HG02642 (cell line): ENCODE measurements around the gene TOR2A.

Source experiments
- ATAC-seq: cut with Tn5 transposase; IDR thresholded peaks from one replicate; pipeline ENCODE4 v1.9.1; 2021; ENCODE audit warnings: mild to moderate bottlenecking; ENCODE audit not compliant: unreplicated experiment, poor library complexity

Gene TOR2A

GRCh38 chr9:127722055-127722745, 12.9 kb downstream of the TOR2A start:
- ATAC-seq: no peak

- no peak for ATAC-seq
Observed at GRCh38 chr9:127721391-127721821, 13.7 kb downstream of the TOR2A start.

GRCh38 chr9:127720865-127721227, 14.2 kb downstream of the TOR2A start:
- no peak for ATAC-seq

GRCh38 chr9:127720031-127720864, 14.8 kb downstream of the TOR2A start:
- ATAC-seq: no peak

- no peak for ATAC-seq
Observed at GRCh38 chr9:127717766-127718165, 17.3 kb downstream of the TOR2A start.

- ATAC-seq: no peak
Observed at GRCh38 chr9:127716412-127716811, 18.7 kb downstream of the TOR2A start.

- peak; percentile 90 for ATAC-seq
Observed at GRCh38 chr9:127715470-127716337, 19.4 kb downstream of the TOR2A start, which contains the start of the genes PTRH1 and TTC16. Gene PTRH1 (minus strand): TSS chr9:127715663. CDS start chr9:127715639, 24 bp downstream. Gene TTC16 (plus strand): TSS chr9:127716079. CDS start chr9:127716146, 67 bp downstream.

- ATAC-seq: peak; percentile 4
Observed at GRCh38 chr9:127714951-127715469, 20.1 kb downstream of the TOR2A start.

GRCh38 chr9:127714020-127714750, 20.9 kb downstream of the TOR2A start:
- ATAC-seq: no peak

GRCh38 chr9:127712867-127713266, 22.2 kb downstream of the TOR2A start:
- ATAC-seq: no peak

GRCh38 chr9:127712371-127712770, 22.7 kb downstream of the TOR2A start:
- ATAC-seq: no peak

- no peak for ATAC-seq
Observed at GRCh38 chr9:127711831-127712274, 23.2 kb downstream of the TOR2A start.

- no peak for ATAC-seq
Observed at GRCh38 chr9:127711226-127711701, 23.8 kb downstream of the TOR2A start.

GRCh38 chr9:127710204-127710783, 24.8 kb downstream of the TOR2A start:
- ATAC-seq: no peak

- no peak for ATAC-seq
Observed at GRCh38 chr9:127708952-127709587, 26.0 kb downstream of the TOR2A start.

GRCh38 chr9:127707766-127708165, 27.3 kb downstream of the TOR2A start:
- no peak for ATAC-seq

GRCh38 chr9:127706836-127707241, 28.3 kb downstream of the TOR2A start, which contains the start of gene CFAP157:
Gene CFAP157 (plus strand): TSS chr9:127706988. CDS start chr9:127707032, 44 bp downstream.
- ATAC-seq: no peak

- ATAC-seq: no peak
Observed at GRCh38 chr9:127705577-127706379, 29.3 kb downstream of the TOR2A start.
